Hematopoietic multipotent progenitor cell treated with erythropoietin and hydrocortisone succinate and interleukin-3 and kit ligand, for 17 days (in vitro differentiated cells): ENCODE measurements around the gene PACRG.

Experiments used
- DNase-seq: peaks from one replicate; pipeline ENCODE4 v3.0.0-alpha.2; 2015; ENCODE audit warnings: low spot score

The PACRG gene

DNA sequence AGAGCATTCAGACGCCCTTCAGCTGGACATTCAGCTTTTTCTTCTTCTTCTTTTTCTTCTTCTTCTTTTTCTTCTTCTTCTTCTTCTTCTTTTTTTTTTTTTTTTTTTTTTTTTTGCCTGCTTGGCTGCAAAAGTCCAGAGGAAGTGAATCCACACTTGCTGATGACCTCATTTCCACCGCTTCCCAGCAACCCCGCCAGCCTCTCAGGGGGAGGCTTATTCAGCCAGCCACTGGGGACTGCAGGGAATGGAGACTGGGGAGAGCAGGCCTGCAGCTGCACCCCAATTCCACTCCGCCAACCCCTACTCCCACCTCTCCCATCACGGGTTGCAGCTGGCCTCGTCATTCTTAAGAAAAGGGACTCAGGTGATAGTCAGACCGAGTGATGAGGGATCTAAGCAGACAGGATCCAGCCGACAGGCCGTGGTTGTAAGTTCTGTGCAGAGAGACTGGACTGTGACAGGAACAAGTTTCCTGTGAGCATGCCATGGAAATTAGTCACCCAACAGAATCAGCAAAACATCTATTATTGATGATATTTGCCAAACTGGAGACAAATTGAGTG is 627.7 kb downstream of the PACRG start:
- no peak for DNase-seq

DNA sequence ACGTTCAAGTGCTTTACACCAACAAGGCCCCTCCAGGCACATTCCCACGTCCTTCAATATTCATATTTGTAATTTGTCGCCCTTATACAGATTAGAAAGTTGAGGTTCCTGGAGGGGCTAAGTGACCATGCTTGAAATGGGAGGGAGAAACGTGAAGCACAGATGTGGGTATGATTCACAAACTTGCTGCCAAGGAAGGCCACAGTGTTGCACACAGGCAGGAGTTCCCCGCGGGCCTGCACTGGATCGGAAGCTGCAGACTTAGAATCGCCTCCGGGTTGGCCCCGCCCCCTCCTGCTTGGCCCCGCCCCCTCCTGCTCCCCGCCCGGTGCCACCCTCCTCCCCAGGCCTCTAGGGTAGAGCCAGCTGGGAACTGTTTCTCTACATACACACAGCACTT is 628.5 kb downstream of the PACRG start:
- no peak for DNase-seq

DNA sequence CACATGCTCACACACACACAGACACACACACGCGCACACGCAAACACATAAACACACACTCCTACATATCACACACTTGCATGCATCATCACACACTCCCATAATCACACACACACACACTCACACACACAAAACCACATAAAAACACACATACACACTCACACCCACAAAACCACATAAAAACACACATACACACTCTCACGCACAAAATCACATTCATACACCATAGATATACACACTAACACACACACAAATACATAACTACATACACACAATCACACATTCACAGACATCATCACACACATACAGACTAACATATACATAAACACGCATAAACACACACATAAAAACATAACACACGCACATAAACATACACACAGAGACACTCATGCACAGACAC is 629.0 kb downstream of the PACRG start:
- no peak for DNase-seq

DNA sequence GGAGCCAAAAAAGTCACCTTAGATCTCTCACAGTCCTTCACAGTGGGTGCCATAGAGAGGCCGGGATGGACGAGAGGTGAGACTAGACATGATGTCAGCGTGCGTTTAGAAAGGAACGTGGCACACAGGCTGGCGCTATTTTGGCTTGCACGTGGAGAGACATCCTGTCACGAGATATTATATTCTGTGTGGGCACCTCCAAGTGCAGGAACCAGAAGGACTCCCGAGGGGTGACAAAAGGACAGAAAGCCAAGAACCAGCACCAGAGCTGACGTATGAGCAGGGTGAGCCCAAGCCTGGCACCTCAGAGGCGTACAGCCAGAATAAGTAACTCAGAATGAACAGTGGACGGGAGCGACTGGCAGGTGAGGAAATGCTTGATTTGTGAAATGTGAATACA is 636.9 kb downstream of the PACRG start:
- DNase-seq = no peak
